Loucy (cell line): ENCODE measurements around the gene DGKI.

Experiments
- CTCF ChIP-seq: fragments of 200-600 bp; sonication (generic); conservative IDR thresholded peaks from 2 replicates; pipeline ENCODE4 v1.5.1; 2014; ENCODE audit warnings: mild to moderate bottlenecking, antibody characterized with exemption, low read length
- EZH2phosphoT487 ChIP-seq: fragments of 200-600 bp; IDR thresholded peaks from 2 replicates; pipeline ENCODE4 v1.6.1; 2018; ENCODE audit warnings: antibody characterized with exemption, mild to moderate bottlenecking, moderate library complexity, borderline replicate concordance

GRCh38 chr7:137545059-137545716, 301.6 kb downstream of the DGKI start:
- TF ChIP-seq EZH2phosphoT487 (no peak), CTCF (no peak)
